Measurements from ENCODE around the gene HDAC7. TPM values are rescaled to one million over a fixed set of nuclear protein-coding genes. Genes with fewer than 3 reads are reported as not detected.

The HDAC7 gene
- total RNA-seq, 1 donor from 2014 or later = 92.2 TPM

DNA sequence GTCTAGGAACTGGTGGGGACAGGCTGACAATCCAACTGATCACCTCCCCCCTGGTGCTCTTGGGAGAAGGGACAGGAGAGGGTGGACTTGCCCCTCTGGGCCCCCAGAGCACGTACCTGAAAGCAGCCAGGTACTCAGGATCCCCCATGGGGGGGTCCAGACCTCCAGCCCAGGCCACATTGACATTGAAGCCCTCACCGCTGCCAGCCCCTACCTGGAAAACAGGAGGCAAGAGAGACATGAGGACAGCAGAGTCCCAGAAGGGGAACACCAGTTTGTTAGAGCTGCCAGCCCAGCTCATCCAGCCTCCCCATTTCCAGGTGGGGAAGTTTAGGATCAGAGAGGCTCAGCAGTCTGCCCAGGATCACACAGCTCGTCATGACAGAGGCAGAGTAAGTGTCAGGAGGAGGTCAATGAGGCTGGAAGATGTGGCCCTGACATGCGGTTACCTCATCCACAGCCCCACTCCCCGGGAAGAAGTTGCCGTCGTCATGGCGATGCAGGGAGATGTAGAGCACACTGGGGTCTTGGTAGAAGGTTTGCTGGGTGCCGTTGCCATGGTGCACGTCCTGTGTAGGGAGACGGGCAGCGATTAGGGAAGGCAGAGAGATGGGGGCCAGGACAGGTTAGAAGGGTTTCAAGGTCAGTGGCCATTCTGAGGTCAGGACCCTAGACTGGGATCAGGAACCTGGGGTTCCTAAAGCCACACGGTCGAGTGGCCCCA lies 31.9 kb downstream of the HDAC7 start:
- Histone ChIP-seq H3K4me3 (ENCODE audit: insufficient read depth, low read depth, low read length) (no peak overlapping the region), H3K4me2 (ENCODE audit: low read length) (no peak overlapping the region), H2AFZ (ENCODE audit: low read depth, low read length) (no peak overlapping the region), H3K36me3 (ENCODE audit: insufficient read depth, low read length) (peaks cover 47% of the 10 kb centered on the region), H3K27me3 (ENCODE audit: insufficient read depth, low read length) (no peaks in the 10 kb centered on the region), H3K79me2 (ENCODE audit: insufficient read depth, low read length) (no peaks in the 10 kb centered on the region), H3K9ac (ENCODE audit: low read length) (no peak overlapping the region), H3K4me1 (ENCODE audit: insufficient read depth, low read length) (no peaks in the 10 kb centered on the region), H3K9me3 (ENCODE audit: insufficient read depth, low read depth, low read length) (no peaks in the 10 kb centered on the region), H3K27ac (ENCODE audit: low read depth, low read length) (no peak overlapping the region), H4K20me1 (ENCODE audit: insufficient read depth, low read length) (peaks cover 55% of the 10 kb centered on the region)
- no peaks in the 10 kb centered on the region for H3K27me3 Mint-ChIP-seq (ENCODE audit: low read depth, unreplicated experiment)
- H3K36me3 Mint-ChIP-seq (ENCODE audit: low read depth, unreplicated experiment) = peaks cover 31% of the 10 kb centered on the region
- DNase-seq (ENCODE audit: low read depth) (no peak), FAIRE-seq (no peak)
- no peak overlapping the region for H3K27ac Mint-ChIP-seq (ENCODE audit: unreplicated experiment)
- no peaks in the 10 kb centered on the region for H3K9me3 Mint-ChIP-seq (ENCODE audit: unreplicated experiment)
- peaks cover under 1% of the 10 kb centered on the region for H3K4me1 Mint-ChIP-seq (ENCODE audit: low read depth, unreplicated experiment)
- H3K4me3 Mint-ChIP-seq (ENCODE audit: unreplicated experiment) = no peak overlapping the region
- TF ChIP-seq, protein P1, sequence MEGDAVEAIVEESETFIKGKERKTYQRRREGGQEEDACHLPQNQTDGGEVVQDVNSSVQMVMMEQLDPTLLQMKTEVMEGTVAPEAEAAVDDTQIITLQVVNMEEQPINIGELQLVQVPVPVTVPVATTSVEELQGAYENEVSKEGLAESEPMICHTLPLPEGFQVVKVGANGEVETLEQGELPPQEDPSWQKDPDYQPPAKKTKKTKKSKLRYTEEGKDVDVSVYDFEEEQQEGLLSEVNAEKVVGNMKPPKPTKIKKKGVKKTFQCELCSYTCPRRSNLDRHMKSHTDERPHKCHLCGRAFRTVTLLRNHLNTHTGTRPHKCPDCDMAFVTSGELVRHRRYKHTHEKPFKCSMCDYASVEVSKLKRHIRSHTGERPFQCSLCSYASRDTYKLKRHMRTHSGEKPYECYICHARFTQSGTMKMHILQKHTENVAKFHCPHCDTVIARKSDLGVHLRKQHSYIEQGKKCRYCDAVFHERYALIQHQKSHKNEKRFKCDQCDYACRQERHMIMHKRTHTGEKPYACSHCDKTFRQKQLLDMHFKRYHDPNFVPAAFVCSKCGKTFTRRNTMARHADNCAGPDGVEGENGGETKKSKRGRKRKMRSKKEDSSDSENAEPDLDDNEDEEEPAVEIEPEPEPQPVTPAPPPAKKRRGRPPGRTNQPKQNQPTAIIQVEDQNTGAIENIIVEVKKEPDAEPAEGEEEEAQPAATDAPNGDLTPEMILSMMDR (IDR thresholded peaks at IDR 0.05; ENCODE audit: insufficient read depth, low read depth, low read length) = no peak
- TF ChIP-seq EZH2 (IDR thresholded peaks at IDR 0.05; ENCODE audit: insufficient read depth, low read length) = no peak

DNA sequence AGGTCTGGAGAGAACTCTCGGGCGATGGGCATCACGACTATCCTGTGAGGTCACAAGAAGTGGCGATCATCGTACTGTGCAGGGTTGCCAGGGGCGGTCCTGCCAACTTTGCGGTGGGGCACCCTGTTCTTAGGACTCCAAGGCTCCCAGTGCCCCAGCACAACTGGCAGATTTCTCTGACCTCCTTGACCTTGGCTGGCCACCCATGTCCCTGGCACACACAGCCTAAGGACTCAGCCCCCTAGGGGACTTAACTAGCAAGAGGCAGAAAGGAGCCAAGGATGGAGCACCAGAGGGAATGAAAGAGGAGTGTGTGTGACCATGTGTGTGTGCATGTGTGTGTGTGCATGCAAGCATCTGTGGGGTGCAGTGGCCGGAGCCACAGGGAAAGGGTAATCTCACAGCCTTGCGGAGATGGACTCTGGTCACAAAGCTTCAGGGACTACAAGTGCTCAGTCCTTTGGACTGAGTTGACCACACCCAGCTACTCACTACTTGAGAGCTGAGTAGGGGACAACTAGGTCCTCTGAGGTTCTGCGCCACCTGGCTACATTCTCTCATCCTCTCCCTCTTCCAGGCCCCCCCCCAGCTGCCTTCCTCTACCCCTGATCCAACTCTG lies 32.9 kb downstream of the HDAC7 start:
- Histone ChIP-seq H3K27ac (ENCODE audit: low read depth, low read length) (no peak overlapping the region), H3K79me2 (ENCODE audit: insufficient read depth, low read length) (no peaks in the 10 kb centered on the region), H3K9me3 (ENCODE audit: insufficient read depth, low read depth, low read length) (no peaks in the 10 kb centered on the region), H3K4me2 (ENCODE audit: low read length) (no peak overlapping the region), H3K36me3 (ENCODE audit: insufficient read depth, low read length) (peaks cover 44% of the 10 kb centered on the region), H2AFZ (ENCODE audit: low read depth, low read length) (no peak overlapping the region), H3K4me3 (ENCODE audit: insufficient read depth, low read depth, low read length) (no peak overlapping the region), H3K27me3 (ENCODE audit: insufficient read depth, low read length) (no peaks in the 10 kb centered on the region), H3K9ac (ENCODE audit: low read length) (no peak overlapping the region), H3K4me1 (ENCODE audit: insufficient read depth, low read length) (no peaks in the 10 kb centered on the region), H4K20me1 (ENCODE audit: insufficient read depth, low read length) (peaks cover 64% of the 10 kb centered on the region)
- no peak for TF ChIP-seq EZH2 (IDR thresholded peaks at IDR 0.05; ENCODE audit: insufficient read depth, low read length)
- TF ChIP-seq, protein P1 (IDR thresholded peaks at IDR 0.05; ENCODE audit: insufficient read depth, low read depth, low read length) = no peak
- H3K4me3 Mint-ChIP-seq (ENCODE audit: unreplicated experiment) = no peak overlapping the region
- H3K27me3 Mint-ChIP-seq (ENCODE audit: low read depth, unreplicated experiment) = no peaks in the 10 kb centered on the region
- no peaks in the 10 kb centered on the region for H3K9me3 Mint-ChIP-seq (ENCODE audit: unreplicated experiment)
- H3K4me1 Mint-ChIP-seq (ENCODE audit: low read depth, unreplicated experiment) = peaks cover 3% of the 10 kb centered on the region
- H3K36me3 Mint-ChIP-seq (ENCODE audit: low read depth, unreplicated experiment) = peaks cover 31% of the 10 kb centered on the region
- FAIRE-seq = no peak
- no peak overlapping the region for H3K27ac Mint-ChIP-seq (ENCODE audit: unreplicated experiment)
- DNase-seq (ENCODE audit: low read depth) = no peak

Data from astrocyte (in vitro differentiated cells and primary cell).